Trophoblast cell (in vitro differentiated cells and primary cell): Measurements from ENCODE around the gene MUC15.

Experiments
- DNase-seq, 2 donors: peaks; one replicate each; pipeline ENCODE4 v3.0.0-alpha.2; 2016
- H2AFZ ChIP-seq: 2 replicates; pipeline ENCODE4 v1.6.1; 2013; ENCODE audit warnings: low read length, moderate library complexity, mild to moderate bottlenecking; ENCODE audit not compliant: insufficient read depth, poor library complexity
- H2AK5ac ChIP-seq: 2 replicates; pipeline ENCODE4 v1.6.1; 2013; ENCODE audit warnings: mild to moderate bottlenecking, low read length
- H2BK120ac ChIP-seq: 2 replicates; pipeline ENCODE4 v1.6.1; 2013; ENCODE audit warnings: low read length, mild to moderate bottlenecking, moderate library complexity; ENCODE audit not compliant: insufficient read depth, poor library complexity
- H2BK12ac ChIP-seq: 2 replicates; pipeline ENCODE4 v1.6.1; 2013; ENCODE audit warnings: mild to moderate bottlenecking, low read length, moderate library complexity
- H2BK5ac ChIP-seq: 2 replicates; pipeline ENCODE4 v1.6.1; 2013; ENCODE audit warnings: low read length, low read depth, moderate library complexity, mild to moderate bottlenecking; ENCODE audit not compliant: poor library complexity
- H3K14ac ChIP-seq: 2 replicates; pipeline ENCODE4 v1.6.1; 2013; ENCODE audit warnings: mild to moderate bottlenecking, low read length
- H3K18ac ChIP-seq: 2 replicates; pipeline ENCODE4 v1.6.1; 2013; ENCODE audit warnings: mild to moderate bottlenecking, low read length
- H3K23ac ChIP-seq: 2 replicates; pipeline ENCODE4 v1.6.1; 2013; ENCODE audit warnings: low read length
- H3K27ac ChIP-seq: 2 replicates; pipeline ENCODE4 v1.5.1; 2013; ENCODE audit warnings: low read depth, mild to moderate bottlenecking, inconsistent platforms, low read length, moderate library complexity
- H3K27me3 ChIP-seq: 2 replicates; pipeline ENCODE4 v1.6.1; 2013; ENCODE audit warnings: inconsistent platforms, mild to moderate bottlenecking, low read length, moderate library complexity; ENCODE audit not compliant: insufficient read depth
- H3K36me3 ChIP-seq, 2 experiments: 1 replicate in 1 of 2; 2 replicates in 1 of 2; pipeline ENCODE4 v1.6.1; 2013; ENCODE audit warnings: low read length in 2 of 2, mild to moderate bottlenecking in 2 of 2, moderate library complexity in 1 of 2; ENCODE audit not compliant: insufficient read depth in 2 of 2, control insufficient read depth in 1 of 2
- H3K4ac ChIP-seq: 2 replicates; pipeline ENCODE4 v1.6.1; 2013; ENCODE audit warnings: low read depth, mild to moderate bottlenecking, low read length, moderate library complexity
- H3K4me1 ChIP-seq, 2 experiments: 1 replicate in 1 of 2; 2 replicates in 1 of 2; pipeline ENCODE4 v1.6.1; 2013; ENCODE audit warnings: low read length in 2 of 2, mild to moderate bottlenecking in 2 of 2, moderate library complexity in 1 of 2; ENCODE audit not compliant: insufficient read depth in 2 of 2, control insufficient read depth in 1 of 2
- H3K4me2 ChIP-seq: 2 replicates; pipeline ENCODE4 v1.6.1; 2013; ENCODE audit warnings: inconsistent platforms, mild to moderate bottlenecking, low read length, moderate library complexity
- H3K4me3 ChIP-seq: 2 replicates; pipeline ENCODE4 v1.5.1; 2013; ENCODE audit warnings: mild to moderate bottlenecking, low read depth, low read length, inconsistent platforms
- H3K79me1 ChIP-seq: one replicate; pipeline ENCODE4 v1.6.1; 2013; ENCODE audit warnings: low read length
- H3K79me2 ChIP-seq: 2 replicates; pipeline ENCODE4 v1.6.1; 2013; ENCODE audit warnings: low read length, mild to moderate bottlenecking; ENCODE audit not compliant: control insufficient read depth, insufficient read depth, poor library complexity
- H3K9ac ChIP-seq: 2 replicates; pipeline ENCODE4 v1.6.1; 2013; ENCODE audit warnings: mild to moderate bottlenecking, low read length
- H3K9me3 ChIP-seq: 2 replicates; pipeline ENCODE4 v1.6.1; 2013; ENCODE audit warnings: low read depth, mild to moderate bottlenecking, control low read depth, inconsistent platforms, low read length; ENCODE audit not compliant: insufficient read depth
- H4K12ac ChIP-seq: 2 replicates; pipeline ENCODE4 v1.6.1; 2013; ENCODE audit warnings: low read depth, mild to moderate bottlenecking, low read length, moderate library complexity
- H4K8ac ChIP-seq: 2 replicates; pipeline ENCODE4 v1.6.1; 2013; ENCODE audit warnings: low read depth, mild to moderate bottlenecking, low read length, moderate library complexity
- H4K91ac ChIP-seq: one replicate; pipeline ENCODE4 v1.6.1; 2013; ENCODE audit warnings: low read depth, mild to moderate bottlenecking, low read length, moderate library complexity
- WGBS: extraction: QIAGEN DNeasy Blood & Tissue Kit; methylation state at CpG from one replicate; pipeline ENCODE4 v1.1.7; 2013; ENCODE audit warnings: missing lambda C conversion rate; ENCODE audit not compliant: insufficient read length, insufficient coverage; ENCODE audit errors: extremely low coverage; 5-methylcytosine and 5-hydroxymethylcytosine counted together

MUC15 gene

GRCh38 chr11:26557666-26558065, 14.4 kb downstream of the MUC15 start:
- Histone ChIP-seq H3K18ac (no peak overlapping the region), H3K4me3 (no peak overlapping the region), H2AFZ (no peak overlapping the region), H2BK12ac (no peak overlapping the region), H3K27me3 (no peaks in the 10 kb centered on the region), H3K9me3 (no peaks in the 10 kb centered on the region), H3K23ac (no peak overlapping the region), H4K8ac (no peak overlapping the region), H4K12ac (no peak overlapping the region), H4K91ac (no peak overlapping the region), H3K79me1 (no peaks in the 10 kb centered on the region), H2AK5ac (no peak overlapping the region), H3K27ac (no peak overlapping the region), H3K9ac (no peak overlapping the region), H2BK5ac (no peak overlapping the region), H3K4me2 (no peak overlapping the region), H3K4ac (no peak overlapping the region), H3K4me1 (no peaks in the 10 kb centered on the region), H3K14ac (no peak overlapping the region), H3K36me3 (no peaks in the 10 kb centered on the region), H2BK120ac (no peak overlapping the region), H3K79me2 (no peaks in the 10 kb centered on the region)
- no CpG with 5 or more reads among the region's 3 CpGs for WGBS
- no peak for DNase-seq

- Histone ChIP-seq H3K79me1 (no peaks in the 10 kb centered on the region), H2BK5ac (no peak overlapping the region), H3K9ac (no peak overlapping the region), H3K23ac (no peak overlapping the region), H4K12ac (no peak overlapping the region), H3K36me3 (no peaks in the 10 kb centered on the region), H3K4ac (no peak overlapping the region), H3K27ac (no peak overlapping the region), H3K79me2 (no peaks in the 10 kb centered on the region), H3K27me3 (no peaks in the 10 kb centered on the region), H4K8ac (no peak overlapping the region), H3K4me2 (no peak overlapping the region), H3K14ac (no peak overlapping the region), H3K4me1 (no peaks in the 10 kb centered on the region), H3K9me3 (no peaks in the 10 kb centered on the region), H2BK120ac (no peak overlapping the region), H4K91ac (no peak overlapping the region), H2AFZ (no peak overlapping the region), H2BK12ac (no peak overlapping the region), H3K18ac (no peak overlapping the region), H2AK5ac (no peak overlapping the region), H3K4me3 (no peak overlapping the region)
- DNase-seq, result no peak
- no CpG with 5 or more reads among the region's 1 CpG for WGBS
These were observed 15.5 kb downstream of the MUC15 start for GRCh38 chr11:26556582-26556981.

GRCh38 chr11:26554455-26554854, 17.6 kb downstream of the MUC15 start:
- Histone ChIP-seq H3K4me3 (no peak overlapping the region), H3K18ac (no peak overlapping the region), H3K27ac (no peak overlapping the region), H3K27me3 (no peaks in the 10 kb centered on the region), H2BK5ac (no peak overlapping the region), H2BK12ac (no peak overlapping the region), H3K4ac (no peak overlapping the region), H3K79me2 (no peaks in the 10 kb centered on the region), H2AK5ac (no peak overlapping the region), H3K36me3 (no peaks in the 10 kb centered on the region), H4K12ac (no peak overlapping the region), H2BK120ac (no peak overlapping the region), H4K91ac (no peak overlapping the region), H3K14ac (no peak overlapping the region), H4K8ac (no peak overlapping the region), H3K9me3 (no peaks in the 10 kb centered on the region), H3K4me1 (no peaks in the 10 kb centered on the region), H3K9ac (no peak overlapping the region), H3K23ac (no peak overlapping the region), H3K79me1 (no peaks in the 10 kb centered on the region), H3K4me2 (no peak overlapping the region), H2AFZ (no peak overlapping the region)
- DNase-seq, result no peak
- WGBS, result no CpG with 5 or more reads among the region's 5 CpGs

- Histone ChIP-seq H3K27ac (no peak overlapping the region), H2BK12ac (no peak overlapping the region), H4K12ac (no peak overlapping the region), H3K27me3 (no peaks in the 10 kb centered on the region), H3K4me1 (no peaks in the 10 kb centered on the region), H4K91ac (no peak overlapping the region), H3K14ac (no peak overlapping the region), H2AFZ (no peak overlapping the region), H3K9ac (no peak overlapping the region), H3K23ac (no peak overlapping the region), H3K4ac (no peak overlapping the region), H2BK5ac (no peak overlapping the region), H4K8ac (no peak overlapping the region), H2BK120ac (no peak overlapping the region), H3K4me3 (no peak overlapping the region), H3K18ac (no peak overlapping the region), H3K36me3 (no peaks in the 10 kb centered on the region), H3K79me2 (no peaks in the 10 kb centered on the region), H3K79me1 (no peaks in the 10 kb centered on the region), H2AK5ac (no peak overlapping the region), H3K9me3 (no peaks in the 10 kb centered on the region), H3K4me2 (no peak overlapping the region)
- DNase-seq, result no peak
- WGBS, result no CpG with 5 or more reads among the region's 2 CpGs
These were observed 18.9 kb downstream of the MUC15 start for GRCh38 chr11:26553182-26553581.
